Duodenal mucosa (tissue), 2 donors: ENCODE results near the gene UBAC2.
A peak's percentile ranks its signal among the peaks of the same experiment; 100 is the strongest.
"Not testable (repeated sequence)": the region's sequence is repeated elsewhere in the genome, so short reads cannot be mapped to it uniquely, and the experiment has no call there.

Experiments used
- H3K27ac ChIP-seq: one replicate; pipeline ENCODE4 v1.7.0; 2013; ENCODE audit warnings: low read depth, low read length
- H3K27me3 ChIP-seq, 2 donors: one replicate each; pipeline ENCODE4 v1.7.0; 2013; ENCODE audit warnings: low read length in 2 of 2, control low read depth in 1 of 2; ENCODE audit not compliant: insufficient read depth in 2 of 2, control insufficient read depth in 1 of 2
- H3K36me3 ChIP-seq, 2 donors: one replicate each; pipeline ENCODE4 v1.7.0; 2013; ENCODE audit warnings: low read length in 2 of 2, control low read depth in 1 of 2; ENCODE audit not compliant: insufficient read depth in 2 of 2, control insufficient read depth in 1 of 2
- H3K4me1 ChIP-seq, 2 donors: one replicate each; pipeline ENCODE4 v1.7.0; 2013; ENCODE audit warnings: low read length in 2 of 2, control low read depth in 1 of 2; ENCODE audit not compliant: insufficient read depth in 2 of 2, control insufficient read depth in 1 of 2
- H3K4me3 ChIP-seq, 2 donors: one replicate each; pipeline ENCODE4 v1.7.0; 2013; ENCODE audit warnings: low read length in 2 of 2, low read depth in 1 of 2
- H3K9ac ChIP-seq, 2 donors: one replicate each; pipeline ENCODE4 v1.7.0; 2013; ENCODE audit warnings: low read length in 2 of 2, low read depth in 1 of 2
- H3K9me3 ChIP-seq, 2 donors: one replicate each; pipeline ENCODE4 v1.7.0; 2013; ENCODE audit warnings: low read length in 2 of 2, control low read depth in 1 of 2; ENCODE audit not compliant: control insufficient read depth in 1 of 2

Gene UBAC2

GRCh38 chr13:99392470-99393135 lies 191.9 kb downstream of the UBAC2 start:
- Histone ChIP-seq H3K4me3 (no peak overlapping the region), H3K27ac (no peak overlapping the region), H3K9ac (no peak overlapping the region), H3K4me1 (no peaks in the 10 kb centered on the region), H3K27me3 (no peaks in the 10 kb centered on the region), H3K36me3 (peaks cover 0 to 3% of the 10 kb centered on the region in 2 donors), H3K9me3 (no peaks in the 10 kb centered on the region)

GRCh38 chr13:99393391-99393790 lies 192.7 kb downstream of the UBAC2 start:
- not testable (repeated sequence) for H3K27ac ChIP-seq, H3K4me3 ChIP-seq, H3K36me3 ChIP-seq, H3K9me3 ChIP-seq, H3K4me1 ChIP-seq, H3K9ac ChIP-seq, H3K27me3 ChIP-seq

GRCh38 chr13:99393791-99394735 lies 193.4 kb downstream of the UBAC2 start:
- Histone ChIP-seq H3K4me1 (no peaks in the 10 kb centered on the region), H3K9ac (no peak overlapping the region), H3K27ac (no peak overlapping the region), H3K9me3 (no peaks in the 10 kb centered on the region), H3K27me3 (no peaks in the 10 kb centered on the region), H3K36me3 (no peaks in the 10 kb centered on the region), H3K4me3 (no peak overlapping the region)

GRCh38 chr13:99395436-99395835 lies 194.8 kb downstream of the UBAC2 start:
- Histone ChIP-seq H3K4me1 (no peaks in the 10 kb centered on the region), H3K4me3 (no peak overlapping the region), H3K9me3 (no peaks in the 10 kb centered on the region), H3K9ac (no peak overlapping the region), H3K27me3 (no peaks in the 10 kb centered on the region), H3K36me3 (no peaks in the 10 kb centered on the region), H3K27ac (no peak overlapping the region)

GRCh38 chr13:99396446-99396845 lies 195.8 kb downstream of the UBAC2 start:
- Histone ChIP-seq H3K4me3 (no peak overlapping the region), H3K9ac (no peak overlapping the region), H3K9me3 (no peaks in the 10 kb centered on the region), H3K27ac (no peak overlapping the region), H3K36me3 (no peaks in the 10 kb centered on the region), H3K27me3 (no peaks in the 10 kb centered on the region), H3K4me1 (no peaks in the 10 kb centered on the region)

- Histone ChIP-seq H3K4me1 (no peaks in the 10 kb centered on the region), H3K4me3 (no peak overlapping the region), H3K36me3 (no peaks in the 10 kb centered on the region), H3K27ac (no peak overlapping the region), H3K9ac (no peak overlapping the region), H3K27me3 (no peaks in the 10 kb centered on the region), H3K9me3 (no peaks in the 10 kb centered on the region)
These were observed 197.4 kb downstream of the UBAC2 start for GRCh38 chr13:99398071-99398470.

GRCh38 chr13:99398916-99399622 lies 198.4 kb downstream of the UBAC2 start:
- H3K4me1 ChIP-seq: peaks cover 6 to 9% of the 10 kb centered on the region in 2 donors
- H3K4me3 ChIP-seq: no peak overlapping the region
- no peak overlapping the region for H3K9ac ChIP-seq
- no peaks in the 10 kb centered on the region for H3K36me3 ChIP-seq
- no peaks in the 10 kb centered on the region for H3K9me3 ChIP-seq
- H3K27me3 ChIP-seq: no peaks in the 10 kb centered on the region
- no peak overlapping the region for H3K27ac ChIP-seq

GRCh38 chr13:99399623-99399974 lies 198.9 kb downstream of the UBAC2 start:
- H3K9ac ChIP-seq: no peak overlapping the region
- H3K36me3 ChIP-seq: no peaks in the 10 kb centered on the region
- H3K4me1 ChIP-seq: peaks cover 11 to 15% of the 10 kb centered on the region in 2 donors
- no peak overlapping the region for H3K27ac ChIP-seq
- no peak overlapping the region for H3K4me3 ChIP-seq
- no peaks in the 10 kb centered on the region for H3K9me3 ChIP-seq
- no peaks in the 10 kb centered on the region for H3K27me3 ChIP-seq

GRCh38 chr13:99403458-99403971 lies 202.9 kb downstream of the UBAC2 start:
- H3K27ac ChIP-seq: no peak overlapping the region
- H3K9ac ChIP-seq: no peak overlapping the region
- H3K4me1 ChIP-seq: peaks cover 11 to 17% of the 10 kb centered on the region in 2 donors
- H3K4me3 ChIP-seq: peak overlapping the region in 1 of 2 donors; percentile 36
- H3K9me3 ChIP-seq: no peaks in the 10 kb centered on the region
- H3K36me3 ChIP-seq: no peaks in the 10 kb centered on the region
- H3K27me3 ChIP-seq: no peaks in the 10 kb centered on the region
